Stimulated activated CD4-positive, alpha-beta T cell treated with anti-CD3 and anti-CD28 coated beads, Interleukin-15, amount 100 ng/mL, for 24 hours (primary cell): Measurements from ENCODE around the gene OR5AP2.
"Not testable (repeated sequence)": the region's sequence is repeated elsewhere in the genome, so short reads cannot be mapped to it uniquely, and the experiment has no call there.

Experiments
- DNase-seq: peaks from one replicate; pipeline ENCODE4 v3.0.0-alpha.2; 2020

OR5AP2 gene

GRCh38 chr11:56642339-56642738 is at the start of gene OR5AP2:
TSS of gene OR5AP2 (minus strand) at chr11:56642439. CDS start at chr11:56642439, 0 bp downstream.
- DNase-seq = no peak

GRCh38 chr11:56691179-56691578 is 48.9 kb upstream of the OR5AP2 start:
- not testable (repeated sequence) for DNase-seq

GRCh38 chr11:56688554-56689100 is 46.4 kb upstream of the OR5AP2 start:
- DNase-seq = no peak

GRCh38 chr11:56670984-56671383 is 28.7 kb upstream of the OR5AP2 start:
- no peak for DNase-seq

GRCh38 chr11:56663386-56663785 is 21.1 kb upstream of the OR5AP2 start, which contains the start of gene OR5AR1:
TSS of gene OR5AR1 (plus strand) at chr11:56663686. CDS start at chr11:56663686, 0 bp downstream.
- DNase-seq = no peak

GRCh38 chr11:56659755-56660154 is 17.5 kb upstream of the OR5AP2 start:
- DNase-seq = no peak

GRCh38 chr11:56637500-56637899 is 4.7 kb downstream of the OR5AP2 start:
- no peak for DNase-seq

GRCh38 chr11:56636861-56637260 is 5.4 kb downstream of the OR5AP2 start:
- no peak for DNase-seq

- DNase-seq = no peak
These were observed 9.9 kb downstream of the OR5AP2 start for GRCh38 chr11:56632329-56632728.

- DNase-seq = no peak
These were observed 16.3 kb downstream of the OR5AP2 start for GRCh38 chr11:56625946-56626345.

GRCh38 chr11:56624661-56625110 is 17.6 kb downstream of the OR5AP2 start:
- no peak for DNase-seq

GRCh38 chr11:56611174-56611573 is 31.1 kb downstream of the OR5AP2 start:
- no peak for DNase-seq

GRCh38 chr11:56592088-56592717 is 50.0 kb downstream of the OR5AP2 start:
- DNase-seq = not testable (repeated sequence)
